Testis (tissue), 3 donors: ENCODE results near the gene HMX1. TPM values are rescaled to one million over a fixed set of nuclear protein-coding genes. Genes with fewer than 3 reads are reported as not detected.
A peak's percentile ranks its signal among the peaks of the same experiment; 100 is the strongest.

Experiments
- DNase-seq: peaks from one replicate; pipeline ENCODE4 v3.0.0-alpha.2; 2019
- H3K27ac ChIP-seq, 2 donors: fragments of 200-600 bp; sonication (generic); one replicate each; pipeline ENCODE4 v1.5.1; 2019
- H3K27me3 ChIP-seq: fragments of 200-600 bp; sonication (generic); one replicate; pipeline ENCODE4 v1.5.1; 2019
- H3K36me3 ChIP-seq: fragments of 200-600 bp; sonication (generic); one replicate; pipeline ENCODE4 v1.5.1; 2017; ENCODE audit warnings: low read depth; ENCODE audit errors: missing control alignments
- H3K4me1 ChIP-seq: fragments of 200-600 bp; sonication (generic); one replicate; pipeline ENCODE4 v1.5.1; 2019
- H3K4me3 ChIP-seq, 2 donors: fragments of 200-600 bp; sonication (generic); one replicate each; pipeline ENCODE4 v1.5.1; 2017 to 2019
- H3K9me3 ChIP-seq: fragments of 200-600 bp; sonication (generic); one replicate; pipeline ENCODE4 v1.5.1; 2017
- POLR2A ChIP-seq: fragments of 450-650 bp; IDR thresholded peaks from one replicate; pipeline ENCODE4 v1.6.1; 2017; ENCODE audit warnings: antibody characterized with exemption, mild to moderate bottlenecking, moderate library complexity
- WGBS, 2 donors: methylation state at CpG; one replicate each; pipeline ENCODE4 v1.1.5; 2018; 5-methylcytosine and 5-hydroxymethylcytosine counted together
- intact Hi-C: fragments of 100-400 bp; cut with DNase I; formaldehyde crosslinking; loops from one replicate; pipeline ENCODE4 v1.15.1; 2023; ENCODE audit warnings: low total_unique reads
- polyA plus RNA-seq: library from polyadenylated mRNA; stranded (reverse); fragments of 350-450 nt; fragmentation: Illumina TruSeq; extraction: RNeasy Lipid Tissue Mini Kit (QIAGEN cat#74804); gene quantifications from one replicate; pipeline ENCODE4 v1.2.3, GENCODE V29; 2014; ENCODE audit warnings: low read depth, low replicate concordance; ENCODE audit not compliant: insufficient read depth
- total RNA-seq, 2 donors: library from RNA; depleted of rRNA; stranded (reverse); fragments of >200 nt; gene quantifications; one replicate each; pipeline ENCODE4 v1.2.3, GENCODE V29; 2016
- TF ChIP-seq, protein P1 (sequence below), 3 experiments: fragments of 450-650 bp in 2 of 3; fragments of 200-600 bp in 1 of 3; sonication (generic) in 1 of 3; IDR thresholded peaks; one replicate each; pipeline ENCODE4 v1.5.1; 2016 to 2019; ENCODE audit warnings: antibody characterized with exemption in 3 of 3, mild to moderate bottlenecking in 2 of 3, moderate library complexity in 1 of 3

Gene HMX1
- total and polyA plus RNA-seq, 3 donors from 2014 or later = 0.65 to 7.3 (median 4.2) TPM

DNA sequence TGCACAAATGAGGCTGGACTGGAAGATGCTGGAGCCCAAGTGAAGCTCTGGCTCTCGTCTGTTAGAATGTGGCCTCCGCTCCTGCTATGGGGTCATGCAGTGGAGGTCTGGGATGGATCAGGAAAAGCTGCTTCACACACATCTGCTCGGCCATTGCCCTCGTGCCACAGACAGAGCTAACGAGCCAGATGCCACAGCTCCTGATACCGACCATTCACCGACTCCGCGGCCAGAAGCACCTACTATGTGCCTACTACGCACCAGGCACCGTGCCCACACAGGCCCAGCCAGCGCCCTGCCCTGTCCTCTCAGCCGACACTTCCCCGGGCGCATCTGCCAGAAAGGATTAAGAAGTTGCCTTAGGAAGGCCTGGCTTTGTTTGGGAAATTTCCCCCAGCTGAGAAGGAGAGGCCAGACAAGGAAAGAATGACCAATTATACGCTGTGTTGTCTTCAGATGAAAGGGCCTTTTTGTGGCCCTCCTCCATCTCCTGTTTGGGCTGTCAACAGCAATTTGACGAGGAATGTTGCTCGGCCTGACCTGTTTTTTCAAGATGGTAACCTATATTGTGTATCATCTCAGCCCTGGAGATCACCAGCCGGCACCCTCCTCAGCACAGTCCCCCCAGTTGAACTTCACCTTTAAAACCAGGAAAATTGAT is 34.3 kb downstream of the HMX1 start:
- Histone ChIP-seq H3K9me3 (no peaks in the 10 kb centered on the region), H3K27ac (no peak overlapping the region), H3K4me3 (no peak overlapping the region), H3K27me3 (no peaks in the 10 kb centered on the region), H3K4me1 (no peaks in the 10 kb centered on the region), H3K36me3 (no peaks in the 10 kb centered on the region)
- TF ChIP-seq, protein P1, sequence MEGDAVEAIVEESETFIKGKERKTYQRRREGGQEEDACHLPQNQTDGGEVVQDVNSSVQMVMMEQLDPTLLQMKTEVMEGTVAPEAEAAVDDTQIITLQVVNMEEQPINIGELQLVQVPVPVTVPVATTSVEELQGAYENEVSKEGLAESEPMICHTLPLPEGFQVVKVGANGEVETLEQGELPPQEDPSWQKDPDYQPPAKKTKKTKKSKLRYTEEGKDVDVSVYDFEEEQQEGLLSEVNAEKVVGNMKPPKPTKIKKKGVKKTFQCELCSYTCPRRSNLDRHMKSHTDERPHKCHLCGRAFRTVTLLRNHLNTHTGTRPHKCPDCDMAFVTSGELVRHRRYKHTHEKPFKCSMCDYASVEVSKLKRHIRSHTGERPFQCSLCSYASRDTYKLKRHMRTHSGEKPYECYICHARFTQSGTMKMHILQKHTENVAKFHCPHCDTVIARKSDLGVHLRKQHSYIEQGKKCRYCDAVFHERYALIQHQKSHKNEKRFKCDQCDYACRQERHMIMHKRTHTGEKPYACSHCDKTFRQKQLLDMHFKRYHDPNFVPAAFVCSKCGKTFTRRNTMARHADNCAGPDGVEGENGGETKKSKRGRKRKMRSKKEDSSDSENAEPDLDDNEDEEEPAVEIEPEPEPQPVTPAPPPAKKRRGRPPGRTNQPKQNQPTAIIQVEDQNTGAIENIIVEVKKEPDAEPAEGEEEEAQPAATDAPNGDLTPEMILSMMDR (IDR thresholded peaks at IDR 0.05) = no peak
- TF ChIP-seq POLR2A = no peak
- intact Hi-C loops = no loop called here
- 64 to 75% methylated on average over 14 to 19 of the region's 19 CpGs for WGBS, 2 donors
- DNase-seq = peak; percentile 11

GRCh38 chr4:8836664-8837171 is 34.9 kb downstream of the HMX1 start:
- no peaks in the 10 kb centered on the region for H3K36me3 ChIP-seq
- intact Hi-C loops = no loop called here
- no peak for TF ChIP-seq POLR2A
- TF ChIP-seq, protein P1 (IDR thresholded peaks at IDR 0.05) = no peak
- DNase-seq = peak; percentile 7
- WGBS, 2 donors = 82 to 88% methylated on average over 18 of the region's 18 CpGs
- H3K4me1 ChIP-seq = no peaks in the 10 kb centered on the region
- H3K4me3 ChIP-seq = no peak overlapping the region
- no peaks in the 10 kb centered on the region for H3K27me3 ChIP-seq
- no peaks in the 10 kb centered on the region for H3K9me3 ChIP-seq
- H3K27ac ChIP-seq = no peak overlapping the region

DNA sequence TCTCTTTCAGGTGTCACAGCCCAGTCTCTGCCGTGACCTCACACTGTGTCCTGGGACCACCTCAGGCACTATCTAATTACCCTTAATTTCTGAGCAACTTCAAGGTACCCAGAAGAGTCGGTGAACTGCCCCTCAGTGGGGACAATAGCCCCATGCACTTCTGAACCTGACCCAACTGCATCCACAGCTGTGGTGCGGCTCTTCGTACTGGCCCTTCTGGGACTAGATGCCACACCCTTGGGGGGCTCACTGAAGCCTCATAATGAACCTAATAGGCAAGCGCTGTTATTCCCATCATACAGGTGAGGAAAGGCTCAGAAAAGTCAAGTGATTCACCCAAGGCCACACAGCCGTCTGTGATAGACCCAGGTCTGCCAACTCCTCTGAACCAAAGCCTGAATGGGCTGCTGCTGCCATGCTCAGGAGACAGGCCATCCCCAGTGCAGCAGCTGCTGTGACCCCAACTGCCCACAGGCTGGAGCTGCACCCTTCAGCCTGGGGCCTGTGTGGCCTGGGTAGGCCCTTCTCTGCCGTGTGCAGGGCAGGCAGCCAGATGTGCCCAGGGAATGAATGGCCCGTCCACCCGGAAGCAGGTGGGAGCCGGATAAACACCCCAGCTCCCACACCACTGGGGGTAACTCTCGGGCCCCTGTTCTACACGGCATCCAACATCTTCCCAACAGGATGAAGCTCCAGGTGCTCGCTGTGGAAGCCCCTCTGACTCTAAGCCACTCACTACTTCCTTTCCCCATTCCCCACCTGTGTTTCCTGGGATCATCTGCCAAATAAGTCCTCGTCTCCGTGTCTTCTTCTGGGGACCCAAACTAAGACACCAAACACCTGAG is 35.9 kb downstream of the HMX1 start:
- 77 to 87% methylated on average over 10 to 15 of the region's 15 CpGs for WGBS, 2 donors
- peak; percentile 2 for DNase-seq
- no peak overlapping the region for H3K4me3 ChIP-seq
- no peaks in the 10 kb centered on the region for H3K36me3 ChIP-seq
- TF ChIP-seq, protein P1 (IDR thresholded peaks at IDR 0.05) = no peak
- no peak for TF ChIP-seq POLR2A
- H3K9me3 ChIP-seq = no peaks in the 10 kb centered on the region
- H3K27me3 ChIP-seq = no peaks in the 10 kb centered on the region
- H3K4me1 ChIP-seq = no peaks in the 10 kb centered on the region
- intact Hi-C loops = no loop called here
- no peak overlapping the region for H3K27ac ChIP-seq

DNA sequence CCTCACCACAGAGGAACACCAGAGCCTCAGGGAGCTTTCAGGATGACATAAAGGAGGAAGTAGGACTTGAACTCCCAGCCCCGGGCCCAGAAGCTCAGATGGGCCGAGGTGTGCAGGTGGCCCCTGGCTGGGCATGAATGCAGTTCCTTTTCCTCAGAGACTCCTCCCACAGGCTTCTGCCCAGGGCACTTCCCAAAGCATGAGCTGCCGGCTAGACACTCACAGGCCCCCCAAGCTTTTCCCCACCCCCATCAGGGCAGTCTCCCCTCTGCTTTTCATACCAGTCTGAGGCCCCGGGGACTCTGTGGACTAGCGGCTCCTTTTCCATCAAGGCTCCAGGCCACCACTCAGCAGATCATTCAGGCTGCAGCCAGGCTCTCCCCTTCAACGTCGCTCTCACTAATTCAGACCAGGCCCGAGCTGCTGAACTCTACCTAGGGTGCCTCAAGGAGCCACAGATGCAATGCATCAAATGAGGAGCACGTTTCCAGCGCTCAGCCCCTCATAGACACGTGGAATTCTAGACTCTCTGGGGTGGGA is 36.9 kb downstream of the HMX1 start:
- Histone ChIP-seq H3K36me3 (no peaks in the 10 kb centered on the region), H3K27ac (no peak overlapping the region), H3K4me1 (no peaks in the 10 kb centered on the region), H3K27me3 (no peaks in the 10 kb centered on the region), H3K9me3 (no peaks in the 10 kb centered on the region), H3K4me3 (no peak overlapping the region)
- intact Hi-C loops = no loop called here
- peak; percentile 4 for DNase-seq
- WGBS, 2 donors = 62 to 64% methylated on average over 6 to 11 of the region's 11 CpGs
- TF ChIP-seq POLR2A = no peak
- TF ChIP-seq, protein P1 (IDR thresholded peaks at IDR 0.05) = no peak
